Lower leg skin (tissue), 3 donors: ENCODE measurements around the gene PTPN2.

Source experiments
- CTCF ChIP-seq, 3 donors: fragments of 450-650 bp; IDR thresholded peaks; one replicate each; pipeline ENCODE4 v1.5.1; 2016; ENCODE audit warnings: antibody characterized with exemption in 3 of 3, mild to moderate bottlenecking in 3 of 3, moderate library complexity in 2 of 3
- POLR2A ChIP-seq, 2 donors: fragments of 450-650 bp; IDR thresholded peaks; one replicate each; pipeline ENCODE4 v1.6.1; 2016 to 2017; ENCODE audit warnings: antibody characterized with exemption in 2 of 2, mild to moderate bottlenecking in 1 of 2, moderate library complexity in 1 of 2

- TF ChIP-seq CTCF (IDR thresholded peaks at IDR 0.05) (no peak), POLR2A (IDR thresholded peaks at IDR 0.05) (no peak)
These were observed 100.5 kb downstream of the PTPN2 start for GRCh38 chr18:12783524-12783923.
